Retinal pigment epithelial cell (primary cell): ENCODE measurements around the gene PRRX1.

Experiments
- DNase-seq: peaks from one replicate; pipeline ENCODE4 v3.0.0-alpha.2; 2010; ENCODE audit warnings: low read depth
- H3K4me3 ChIP-seq: 2 replicates; pipeline ENCODE4 v1.5.1; 2011; ENCODE audit warnings: mild to moderate bottlenecking, low read length, control low read depth, moderate library complexity
- CTCF ChIP-seq: conservative IDR thresholded peaks from 2 replicates; pipeline ENCODE4 v1.5.1; 2011; ENCODE audit warnings: low read depth, low read length, control low read depth, inconsistent platforms

PRRX1 gene

DNA sequence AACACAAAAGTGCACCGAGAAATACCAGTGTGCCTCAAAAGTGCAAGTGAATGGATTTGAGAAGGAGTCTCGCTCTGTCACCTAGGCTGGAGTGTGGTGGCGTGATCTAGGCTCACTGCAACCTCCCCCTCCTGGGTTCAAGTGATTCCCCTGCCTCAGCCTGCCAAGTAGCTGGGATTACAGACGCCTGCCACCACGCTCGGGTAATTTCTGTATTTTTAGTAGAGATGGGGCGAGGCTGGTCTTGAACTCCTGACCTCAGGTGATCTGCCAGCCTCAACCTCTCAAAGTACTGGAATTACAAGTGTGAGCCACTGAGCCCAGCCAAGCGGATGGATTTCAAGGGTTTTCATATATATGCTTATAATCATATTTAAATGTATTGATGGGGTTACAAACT is 35.8 kb downstream of the PRRX1 start:
- H3K4me3 ChIP-seq: no peak overlapping the region
- no peak for TF ChIP-seq CTCF
- no peak for DNase-seq

DNA sequence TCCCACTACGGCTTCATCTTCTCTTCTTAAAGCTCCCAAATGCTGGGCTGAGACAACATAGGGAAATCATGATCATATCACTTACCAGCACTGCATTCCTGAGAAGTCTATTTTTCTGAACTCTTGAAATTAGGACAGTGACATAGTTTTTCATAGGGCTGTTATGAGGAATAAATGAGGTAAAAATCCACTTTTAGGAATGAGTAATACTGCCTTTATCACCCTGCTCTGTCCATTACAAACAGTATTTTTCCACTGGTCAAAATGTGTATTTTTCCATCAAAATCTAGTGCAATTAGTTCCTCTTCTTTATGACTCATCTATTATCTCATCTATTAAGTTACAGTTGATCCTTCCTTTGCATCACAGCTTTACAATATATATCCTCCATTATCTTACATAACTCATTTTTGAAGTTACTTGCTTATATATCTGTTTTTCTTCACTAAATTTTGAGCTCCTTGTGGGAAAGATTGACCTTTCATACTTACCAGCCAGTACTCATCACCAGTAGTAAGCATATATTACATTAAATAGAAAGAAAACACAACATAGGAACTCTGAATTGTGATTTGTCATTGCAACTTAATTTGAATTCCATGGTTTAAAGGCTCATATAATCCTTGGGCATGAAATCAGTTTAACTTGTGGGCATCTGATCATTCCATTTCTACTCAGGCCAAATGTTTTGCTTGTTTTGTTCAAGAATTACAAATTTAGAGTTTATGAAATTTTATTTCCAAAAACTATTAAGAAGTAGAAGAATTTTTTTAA is 37.1 kb downstream of the PRRX1 start:
- no peak for DNase-seq
- H3K4me3 ChIP-seq: no peak overlapping the region

DNA sequence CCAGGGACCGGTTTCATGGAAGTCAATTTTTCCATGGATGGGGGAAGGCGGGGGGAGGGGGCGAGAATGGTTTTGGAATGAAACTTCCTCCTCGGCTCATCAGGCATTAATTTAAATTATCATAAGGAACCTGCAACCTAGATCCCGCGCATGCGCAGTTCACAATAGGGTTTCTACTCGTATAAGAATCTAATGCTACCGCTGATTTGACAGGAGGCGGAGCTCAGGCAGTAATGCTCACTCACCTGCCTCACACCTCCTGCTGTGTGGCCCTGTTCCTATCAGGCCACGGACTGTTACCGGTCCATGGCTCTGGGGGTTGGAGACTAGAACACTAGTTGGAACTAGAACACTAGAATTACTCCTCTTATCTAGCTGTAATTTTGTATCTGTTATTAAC is 38.0 kb downstream of the PRRX1 start:
- no peak for TF ChIP-seq CTCF
- no peak overlapping the region for H3K4me3 ChIP-seq
- no peak for DNase-seq

More for the DNA sequence above, 37.1 kb downstream of the PRRX1 start:
- TF ChIP-seq CTCF: no peak

DNA sequence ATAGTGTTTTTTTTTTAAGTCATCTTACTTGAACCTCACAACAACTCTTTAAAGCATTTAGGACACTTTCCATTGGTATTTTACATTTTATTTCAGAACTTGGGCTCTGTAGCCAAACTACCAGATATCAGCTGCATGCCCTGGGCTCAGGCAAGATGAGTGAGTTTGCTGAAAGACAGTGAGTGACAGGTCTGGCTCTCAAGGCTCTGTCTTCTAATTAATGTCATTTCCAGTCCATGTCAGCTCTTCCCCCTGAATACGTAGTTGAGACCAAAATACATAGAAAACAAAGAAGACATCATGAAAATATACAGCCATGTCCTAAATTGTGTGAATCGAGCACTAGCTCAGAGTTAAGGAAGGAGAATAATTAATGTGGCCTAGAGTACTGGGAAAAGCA is 39.7 kb downstream of the PRRX1 start:
- no peak overlapping the region for H3K4me3 ChIP-seq
- TF ChIP-seq CTCF: no peak
- no peak for DNase-seq

- TF ChIP-seq CTCF: no peak
- no peak overlapping the region for H3K4me3 ChIP-seq
- no peak for DNase-seq
Observed at GRCh38 chr1:170704256-170704655, 40.3 kb downstream of the PRRX1 start.

DNA sequence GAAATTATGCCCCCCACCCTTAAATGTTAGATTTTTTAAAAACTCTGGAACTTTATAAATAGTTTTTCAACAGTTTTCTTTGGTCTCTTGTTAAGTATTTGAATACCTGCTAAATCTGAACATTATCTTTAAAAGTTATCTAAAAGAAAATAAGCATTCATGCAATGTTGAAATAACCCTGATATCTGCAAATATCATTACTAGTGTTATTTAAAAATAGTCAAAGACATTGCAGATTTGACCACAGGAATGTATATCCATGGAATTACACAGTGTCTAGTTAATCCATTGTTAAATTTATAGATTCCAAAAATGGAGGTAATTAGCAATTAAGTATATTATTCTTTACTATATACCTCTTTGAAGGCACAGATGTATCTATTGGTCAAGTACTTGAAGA is 42.0 kb downstream of the PRRX1 start:
- no peak for DNase-seq
- TF ChIP-seq CTCF: no peak
- H3K4me3 ChIP-seq: no peak overlapping the region

GRCh38 chr1:170707117-170707516 is 43.2 kb downstream of the PRRX1 start:
- no peak overlapping the region for H3K4me3 ChIP-seq
- no peak for TF ChIP-seq CTCF
- DNase-seq: no peak
